GM12874 (cell line): Measurements from ENCODE around the gene KCNV2.

Experiments
- TF ChIP-seq, protein P1 (sequence below): IDR thresholded peaks from 2 replicates; pipeline ENCODE4 v1.5.1; 2011; ENCODE audit warnings: low read depth, mild to moderate bottlenecking, control low read depth, low read length, moderate library complexity; ENCODE audit not compliant: insufficient read depth

The KCNV2 gene

DNA sequence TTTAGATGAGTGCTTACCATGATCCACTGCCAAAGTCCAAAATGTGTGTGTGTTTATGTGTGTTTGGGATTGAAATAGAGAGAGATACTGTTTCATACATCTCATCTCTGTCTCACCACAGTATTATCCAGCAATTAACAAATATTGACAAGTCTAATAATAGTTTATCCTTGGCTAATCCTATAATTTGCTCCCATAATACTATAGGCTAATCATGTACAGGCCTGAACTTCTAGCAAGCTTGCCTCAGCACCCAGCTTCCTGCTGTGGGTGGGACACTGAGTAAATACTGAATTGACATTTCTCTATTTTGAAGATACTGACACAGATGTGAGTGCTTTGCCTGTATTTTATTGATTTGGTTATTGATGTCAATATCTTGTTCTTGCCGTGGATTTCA lies 35.3 kb upstream of the KCNV2 start:
- TF ChIP-seq, protein P1, sequence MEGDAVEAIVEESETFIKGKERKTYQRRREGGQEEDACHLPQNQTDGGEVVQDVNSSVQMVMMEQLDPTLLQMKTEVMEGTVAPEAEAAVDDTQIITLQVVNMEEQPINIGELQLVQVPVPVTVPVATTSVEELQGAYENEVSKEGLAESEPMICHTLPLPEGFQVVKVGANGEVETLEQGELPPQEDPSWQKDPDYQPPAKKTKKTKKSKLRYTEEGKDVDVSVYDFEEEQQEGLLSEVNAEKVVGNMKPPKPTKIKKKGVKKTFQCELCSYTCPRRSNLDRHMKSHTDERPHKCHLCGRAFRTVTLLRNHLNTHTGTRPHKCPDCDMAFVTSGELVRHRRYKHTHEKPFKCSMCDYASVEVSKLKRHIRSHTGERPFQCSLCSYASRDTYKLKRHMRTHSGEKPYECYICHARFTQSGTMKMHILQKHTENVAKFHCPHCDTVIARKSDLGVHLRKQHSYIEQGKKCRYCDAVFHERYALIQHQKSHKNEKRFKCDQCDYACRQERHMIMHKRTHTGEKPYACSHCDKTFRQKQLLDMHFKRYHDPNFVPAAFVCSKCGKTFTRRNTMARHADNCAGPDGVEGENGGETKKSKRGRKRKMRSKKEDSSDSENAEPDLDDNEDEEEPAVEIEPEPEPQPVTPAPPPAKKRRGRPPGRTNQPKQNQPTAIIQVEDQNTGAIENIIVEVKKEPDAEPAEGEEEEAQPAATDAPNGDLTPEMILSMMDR = no peak

DNA sequence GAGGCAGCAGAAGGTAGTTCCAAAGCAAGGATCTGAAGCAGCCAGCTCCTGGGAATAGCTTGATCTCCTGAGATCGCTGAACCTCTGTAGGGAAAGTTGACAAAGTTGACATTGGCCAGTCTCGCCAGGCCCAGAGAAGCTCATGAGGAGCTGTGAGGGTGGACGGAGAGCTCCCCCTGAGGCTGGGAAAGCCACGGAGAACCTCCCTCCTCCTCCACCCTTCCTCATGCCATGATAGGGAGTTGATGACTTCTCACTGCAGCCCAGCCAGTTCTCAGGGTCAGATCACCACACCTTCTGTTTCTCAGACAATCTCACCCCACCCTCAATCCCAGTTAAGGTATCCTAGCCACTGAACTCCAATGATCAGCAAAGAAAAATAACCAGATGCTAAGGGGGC lies 30.4 kb upstream of the KCNV2 start:
- TF ChIP-seq, protein P1 = no peak

DNA sequence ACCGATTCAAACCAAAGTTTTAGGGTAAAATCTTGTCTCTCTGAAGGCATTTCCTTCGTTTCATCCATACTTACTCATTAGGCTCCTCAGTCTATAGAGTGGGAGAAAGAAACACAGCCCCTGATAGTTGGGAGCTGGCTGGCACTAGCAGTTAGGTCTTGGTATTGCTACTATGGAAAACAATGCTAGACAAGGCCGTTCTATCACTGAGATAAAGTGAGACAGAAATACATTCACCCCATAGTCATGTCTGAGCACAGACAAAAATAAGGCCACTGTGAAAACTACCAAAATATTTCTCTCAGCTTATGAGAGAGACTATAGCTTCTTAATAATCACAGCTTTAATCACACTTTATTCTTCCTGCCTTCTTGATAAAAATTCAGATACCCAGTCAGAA lies 28.7 kb upstream of the KCNV2 start:
- TF ChIP-seq, protein P1 = no peak

DNA sequence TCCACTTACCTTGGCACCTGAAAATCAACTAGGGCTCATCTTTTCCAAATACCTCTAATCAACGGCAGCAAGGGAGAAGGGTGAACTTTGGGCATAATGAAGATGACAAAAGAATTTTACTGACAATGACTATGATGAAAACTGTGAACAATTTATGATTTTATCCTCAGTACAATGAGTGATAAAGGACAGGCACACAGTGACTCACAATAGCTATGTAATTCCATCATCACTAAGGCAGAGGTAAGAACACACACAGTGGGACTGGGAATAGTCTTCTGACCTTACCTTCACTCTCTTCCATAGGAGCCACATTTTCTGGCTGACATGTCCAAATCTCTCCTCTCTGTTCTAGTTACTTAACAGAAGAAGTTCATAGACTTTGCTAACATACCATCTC lies 26.1 kb upstream of the KCNV2 start:
- TF ChIP-seq, protein P1 = no peak

DNA sequence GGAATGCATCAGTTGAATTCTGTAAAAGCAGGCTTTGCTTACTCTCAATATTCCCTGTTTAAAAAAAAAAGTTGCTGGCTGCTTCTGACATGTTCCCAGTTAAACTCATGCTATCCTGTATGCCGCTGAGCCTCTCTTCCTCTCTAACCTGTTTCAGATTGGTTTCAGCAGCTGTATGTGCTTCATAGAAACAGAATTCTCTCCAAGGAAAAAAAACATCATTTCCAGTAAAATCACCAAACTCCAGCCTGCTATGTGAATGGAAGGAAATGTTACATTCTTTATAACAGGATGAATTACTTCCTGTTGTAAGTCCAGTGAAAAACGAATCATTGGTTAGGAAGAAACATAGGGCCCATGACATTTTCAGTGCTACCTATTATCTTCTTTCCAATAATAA lies 25.7 kb upstream of the KCNV2 start:
- TF ChIP-seq, protein P1 = no peak

DNA sequence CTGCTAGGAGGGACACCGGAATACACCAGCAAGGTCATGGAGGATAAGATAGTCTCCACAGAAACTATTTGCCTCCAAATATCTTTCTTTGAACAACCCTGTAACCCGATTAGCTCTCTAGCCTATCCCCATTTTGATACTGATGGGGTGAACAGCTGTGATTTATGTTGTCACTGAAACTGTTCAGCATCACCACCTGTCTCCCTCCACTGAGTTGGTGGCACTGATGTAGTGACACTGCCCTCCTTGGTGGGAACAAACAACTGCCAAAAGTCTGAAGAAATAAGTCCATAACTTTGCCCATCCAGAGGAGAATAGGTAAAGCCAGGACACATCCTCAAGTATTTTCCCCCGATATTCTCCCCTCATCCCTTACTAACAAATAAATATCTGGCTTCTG lies 24.3 kb upstream of the KCNV2 start:
- TF ChIP-seq, protein P1 = no peak

DNA sequence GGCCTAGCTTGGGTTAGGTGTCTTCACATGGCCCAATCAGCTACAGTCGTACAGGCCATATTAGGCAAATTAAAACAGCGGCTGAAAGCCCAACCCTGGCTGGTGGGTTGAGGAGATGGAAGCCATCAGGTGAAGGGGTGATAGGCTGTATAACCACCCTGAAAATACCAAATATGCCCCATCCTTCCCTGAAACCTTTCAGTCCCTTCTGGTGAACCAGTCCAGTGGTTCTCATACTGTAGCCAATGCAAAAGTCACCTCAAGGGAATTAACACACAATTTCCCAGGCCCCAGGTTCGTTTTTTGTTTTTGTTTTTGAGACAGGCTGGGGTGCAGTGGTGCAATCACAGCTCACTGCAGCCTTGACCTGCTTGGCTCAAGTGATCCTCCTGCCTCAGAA lies 19.8 kb upstream of the KCNV2 start:
- TF ChIP-seq, protein P1 = no peak

DNA sequence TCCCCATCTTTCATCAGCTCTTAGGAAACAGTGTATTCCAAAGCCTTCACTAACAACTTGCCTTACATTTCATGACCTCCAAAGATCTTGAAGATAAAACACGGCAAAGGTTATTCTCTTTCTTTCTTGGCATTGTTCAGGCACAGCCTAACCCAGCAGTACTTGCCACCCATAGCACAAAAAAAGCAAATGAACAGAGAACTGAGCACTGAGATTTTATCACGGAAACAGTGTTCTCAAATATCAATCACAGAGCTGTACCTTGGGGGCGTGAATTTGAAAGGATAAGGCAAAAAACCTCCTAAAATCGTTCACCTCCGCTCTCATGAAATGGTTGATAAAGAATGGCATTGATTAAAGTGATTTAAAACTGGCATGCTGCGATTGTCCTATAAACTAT lies 16.9 kb upstream of the KCNV2 start:
- TF ChIP-seq, protein P1 = no peak
